HG03175 (cell line): ENCODE measurements around the gene XAF1.
"Not testable (repeated sequence)": the region's sequence is repeated elsewhere in the genome, so short reads cannot be mapped to it uniquely, and the experiment has no call there.

Source experiments
- ATAC-seq: cut with Tn5 transposase; IDR thresholded peaks from one replicate; pipeline ENCODE4 v1.9.1; 2021; ENCODE audit warnings: mild to moderate bottlenecking, moderate library complexity; ENCODE audit not compliant: unreplicated experiment

The XAF1 gene

DNA sequence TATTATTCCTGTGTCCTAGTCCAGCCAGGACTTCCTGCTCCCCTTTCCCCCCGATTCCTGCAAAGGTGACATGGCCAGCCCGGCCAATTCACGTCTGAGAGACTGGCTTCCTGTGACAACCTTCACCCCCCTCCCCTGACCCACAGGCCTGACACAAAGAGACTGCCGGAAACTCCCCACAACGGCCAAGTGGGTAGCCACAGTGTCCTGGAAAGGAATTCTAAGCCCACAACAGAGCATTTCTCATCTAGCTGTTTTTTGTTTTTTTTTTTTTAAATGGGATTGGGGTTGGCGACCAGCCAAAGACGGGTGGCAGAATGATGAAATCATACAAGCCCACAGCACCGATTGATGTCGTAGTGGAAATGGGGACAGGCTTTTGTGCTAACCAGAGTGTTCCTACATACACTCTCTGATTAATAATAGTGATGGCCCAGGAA, 2.8 kb upstream of the XAF1 start:
- no peak for ATAC-seq

DNA sequence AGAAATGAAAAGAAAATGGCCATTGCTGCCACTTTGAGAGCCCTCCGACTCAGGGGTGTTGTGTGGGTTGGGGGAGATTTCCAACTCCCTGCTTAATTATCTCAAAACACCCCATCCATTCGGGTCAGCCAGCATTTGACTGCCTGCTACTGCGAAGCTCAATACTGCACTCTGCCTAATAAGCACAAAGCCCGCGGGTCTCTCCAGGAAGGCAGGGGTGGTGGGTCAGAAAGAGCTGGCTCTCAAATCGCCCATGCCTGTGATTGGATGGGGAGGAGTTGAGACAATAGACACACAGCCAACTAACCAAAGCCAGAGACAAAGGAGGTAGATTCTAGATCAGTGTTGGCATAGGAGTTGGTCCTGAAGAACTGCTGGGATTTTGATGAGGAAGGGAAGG, 2.3 kb upstream of the XAF1 start:
- ATAC-seq: no peak

DNA sequence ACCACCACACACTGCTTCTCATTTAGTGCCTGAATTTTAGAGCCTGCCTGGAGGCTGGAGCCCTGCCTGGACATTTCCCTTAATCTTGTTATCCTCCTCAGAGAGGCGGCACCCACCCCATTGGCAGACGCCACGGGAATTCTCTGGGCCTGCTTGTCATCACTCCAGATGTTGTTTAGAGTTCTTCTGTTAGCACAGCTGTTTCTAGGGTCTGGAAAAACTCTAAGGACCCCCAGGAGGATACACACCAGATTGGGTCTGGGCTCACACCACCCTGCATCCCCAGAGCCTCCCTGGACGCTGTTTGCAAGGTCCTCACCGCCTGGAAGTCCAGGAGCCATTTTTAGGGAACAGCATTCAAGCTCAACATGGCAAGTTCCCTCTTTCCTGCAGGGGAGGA, 565 bp upstream of the XAF1 start:
- no peak for ATAC-seq

DNA sequence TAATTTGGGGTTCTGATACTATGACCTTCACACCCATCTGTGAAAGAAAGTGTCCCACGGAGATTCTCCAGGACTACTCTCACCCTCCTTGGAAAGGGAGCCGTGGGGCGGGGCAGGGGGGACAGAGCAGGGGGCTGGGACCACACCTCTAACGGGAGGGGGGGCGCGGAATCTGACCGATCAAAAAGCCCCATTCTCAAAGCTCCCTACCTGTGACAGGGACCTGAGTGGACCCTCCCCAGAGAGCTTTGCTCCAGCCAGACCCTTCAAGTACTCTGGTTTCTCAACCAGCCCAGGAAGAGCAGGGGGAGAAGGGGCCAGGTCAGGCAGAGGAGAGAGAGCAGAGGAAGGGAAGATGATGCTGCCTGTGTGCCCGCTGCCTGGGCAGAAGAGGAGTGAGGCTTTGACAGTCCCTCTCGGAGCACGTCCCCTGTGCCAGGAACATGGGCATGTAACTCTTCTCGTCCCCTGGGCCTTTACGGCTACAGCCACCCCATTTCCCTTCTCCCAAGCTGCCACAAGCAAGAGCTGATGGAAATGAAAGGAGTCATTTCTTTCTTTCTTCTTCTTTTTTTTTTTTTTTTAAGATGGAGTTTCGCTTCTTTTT, 682 bp downstream of the XAF1 start:
- peak; percentile 15 for ATAC-seq

DNA sequence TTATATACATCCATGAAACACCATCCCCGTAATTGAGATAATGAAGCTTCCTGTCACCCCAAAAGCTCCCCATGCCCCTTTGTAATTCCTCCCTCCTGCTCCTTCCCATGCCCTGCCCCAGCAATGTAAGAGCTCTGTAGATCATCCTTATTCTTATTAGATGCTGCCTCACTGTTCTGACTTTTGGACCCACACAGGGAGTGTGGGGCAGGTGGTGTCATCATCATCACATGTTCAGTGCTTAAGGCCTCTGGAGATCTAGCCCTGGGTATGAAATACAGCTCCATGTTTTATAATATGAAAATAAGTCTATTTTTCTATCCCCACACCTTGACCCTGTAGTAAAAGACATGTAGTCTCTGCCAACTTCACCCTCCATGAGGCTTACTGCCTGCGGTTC, 1.9 kb downstream of the XAF1 start:
- ATAC-seq: no peak

DNA sequence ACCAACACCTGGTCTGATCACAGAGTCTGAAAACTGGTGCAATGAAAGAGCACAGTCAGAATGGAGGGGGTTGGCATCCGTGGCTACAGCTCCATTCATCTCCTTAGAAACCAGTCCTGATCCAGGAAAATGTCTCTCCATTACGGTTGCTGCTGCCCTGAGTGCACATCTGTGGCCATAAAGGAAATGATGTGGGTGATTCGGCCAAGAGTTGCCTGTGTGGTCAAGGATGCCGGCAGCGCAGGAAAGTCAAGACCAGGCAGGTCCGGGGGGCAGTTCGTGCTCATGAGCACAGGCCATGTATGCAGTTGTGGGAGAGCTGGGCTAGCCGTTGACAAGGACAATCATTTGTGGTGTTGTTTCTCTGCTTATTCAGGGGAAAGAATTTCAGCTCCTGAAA, 5.9 kb downstream of the XAF1 start:
- no peak for ATAC-seq

DNA sequence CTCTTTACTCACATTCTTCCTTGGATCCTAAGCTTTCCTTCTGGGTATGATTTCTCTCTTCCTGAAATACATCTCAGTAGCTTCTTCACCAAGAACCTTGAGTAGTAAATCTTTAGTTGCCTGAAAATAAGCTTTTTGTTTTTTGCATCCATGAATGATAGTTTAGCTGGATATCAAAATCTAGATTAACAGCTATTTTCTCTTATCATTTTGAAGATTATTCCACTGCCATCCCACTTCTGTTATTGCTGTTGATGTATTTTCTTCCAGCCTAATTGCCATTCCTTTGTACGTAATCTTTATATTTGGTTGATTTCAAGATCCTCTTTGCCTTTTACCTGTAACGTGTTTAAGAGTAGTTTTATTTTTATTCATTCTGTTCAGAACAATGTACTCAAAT, 12.6 kb downstream of the XAF1 start:
- no peak for ATAC-seq

DNA sequence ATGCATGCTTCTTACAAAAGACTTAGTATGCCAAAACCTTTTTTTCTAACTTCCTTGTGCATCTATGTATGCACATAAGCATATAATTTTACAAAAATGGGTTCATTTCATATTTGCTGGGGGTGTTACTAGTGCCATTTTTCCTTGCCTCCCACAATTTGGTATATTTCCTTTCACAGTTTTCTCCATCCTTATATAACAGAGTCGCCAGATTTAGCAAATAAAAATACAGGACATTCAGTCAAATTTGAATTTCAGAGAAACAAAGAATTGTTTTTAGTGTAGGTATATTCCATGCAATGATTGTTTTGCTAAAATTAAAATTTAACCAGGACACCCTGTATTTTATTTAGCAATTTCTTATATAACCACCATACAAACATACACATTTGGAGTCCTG, 16.2 kb downstream of the XAF1 start:
- no peak for ATAC-seq

DNA sequence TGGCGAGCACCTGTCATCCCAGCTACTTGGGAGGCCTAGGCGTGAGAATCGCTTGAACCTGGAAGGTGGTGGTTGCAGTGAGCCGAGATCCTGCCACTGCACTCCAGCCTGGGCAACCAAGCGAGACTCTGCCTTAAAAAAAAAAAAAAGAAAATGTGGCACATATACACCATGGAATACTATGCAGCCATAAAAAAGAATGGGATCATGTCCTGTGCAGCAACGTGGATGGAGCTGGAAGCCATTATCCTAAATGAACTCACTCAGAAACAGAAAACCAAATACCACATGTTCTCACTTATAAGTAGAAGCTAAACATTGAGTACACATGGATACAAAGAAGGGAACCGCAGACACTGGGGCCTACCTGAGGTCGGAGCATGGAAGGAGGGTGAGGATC, 19.1 kb downstream of the XAF1 start:
- ATAC-seq: not testable (repeated sequence)

DNA sequence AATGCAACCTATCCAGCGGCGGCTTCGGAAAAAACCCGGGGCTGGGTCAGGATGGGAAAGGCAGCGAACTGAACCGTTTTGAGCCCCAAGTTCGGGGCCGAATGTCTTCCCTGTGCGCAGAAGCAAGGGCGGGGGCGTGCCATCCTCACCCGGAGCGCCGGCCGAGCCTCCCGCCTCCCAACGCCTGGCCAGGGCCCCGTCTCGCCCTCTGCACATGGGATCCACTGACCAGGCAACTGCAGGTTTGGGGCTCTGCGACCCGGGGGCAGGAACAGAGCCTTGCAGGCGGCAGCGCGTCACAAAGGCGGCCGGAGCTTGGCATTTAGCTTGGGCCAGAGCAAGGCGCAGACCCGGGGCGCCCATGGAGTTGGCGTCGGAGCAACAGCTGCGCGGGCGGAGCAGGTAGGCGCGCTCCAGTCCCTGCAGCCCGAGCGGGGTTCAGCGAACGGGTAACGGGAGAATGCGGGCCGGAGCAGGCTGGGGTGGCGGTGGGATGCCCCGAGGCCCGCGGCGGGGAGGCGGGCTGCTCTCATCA, 20.1 kb downstream of the XAF1 start, which contains the start of gene FBXO39:
TSS of gene FBXO39 (plus strand) at position 345 of the 535 bp plus-strand sequence. CDS start 3,654 bp downstream, outside the sequence.
- no peak for ATAC-seq

DNA sequence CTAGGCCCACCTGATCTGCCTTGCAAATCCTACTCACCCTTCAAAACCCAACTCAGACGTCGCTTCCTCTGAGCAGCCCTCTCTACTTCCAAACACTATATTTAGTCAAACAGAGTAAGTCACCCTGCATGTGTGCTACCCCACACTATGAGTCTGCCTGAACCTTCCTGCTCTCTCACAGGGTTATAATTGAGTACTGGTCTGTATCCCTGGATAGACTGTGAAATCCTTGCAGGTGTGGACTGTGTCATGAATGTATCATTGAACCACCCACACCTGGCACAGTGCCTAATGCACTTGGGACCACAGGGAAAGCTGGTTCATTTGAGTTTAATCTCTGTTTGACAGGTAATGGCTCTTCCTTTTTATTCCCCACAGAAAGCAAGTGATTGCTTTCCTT, 23.6 kb downstream of the XAF1 start:
- no peak for ATAC-seq

DNA sequence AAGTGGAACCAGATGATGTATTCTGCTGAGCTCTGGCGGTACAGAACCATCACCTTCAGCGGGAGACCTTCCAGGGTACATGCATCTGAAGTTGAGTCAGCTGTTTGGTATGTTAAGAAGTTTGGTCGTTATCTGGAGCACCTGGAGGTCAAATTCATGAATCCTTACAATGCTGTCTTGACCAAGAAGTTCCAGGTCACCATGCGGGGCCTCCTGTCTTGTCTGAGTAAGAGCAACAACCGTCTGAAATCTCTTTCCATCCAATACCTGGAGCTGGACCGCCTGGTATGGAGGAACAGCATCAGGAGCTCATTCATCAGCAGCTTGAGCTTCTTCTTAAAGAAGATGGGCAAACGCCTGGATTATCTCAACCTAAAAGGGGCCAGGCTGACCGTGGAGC, 24.2 kb downstream of the XAF1 start:
- ATAC-seq: no peak

DNA sequence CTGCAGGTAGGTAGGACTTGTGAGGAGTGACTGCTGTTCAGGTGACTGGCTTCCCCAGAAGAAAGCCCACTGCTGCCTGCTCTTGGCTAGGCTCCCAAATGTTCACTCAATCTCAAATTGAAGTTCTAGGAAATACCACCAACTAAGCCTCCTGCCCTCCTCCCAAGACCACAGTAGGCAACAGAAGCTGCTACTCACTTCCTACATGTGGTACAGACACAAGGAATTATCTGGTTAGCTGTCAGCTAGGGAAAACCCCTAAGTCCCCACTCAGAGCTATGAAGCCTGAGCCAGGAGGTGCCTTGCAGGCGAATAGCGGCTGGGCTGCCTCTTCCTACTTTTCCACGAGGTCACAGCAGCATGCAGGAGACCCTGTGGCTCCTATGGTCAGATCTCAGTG, 25.0 kb downstream of the XAF1 start:
- ATAC-seq: no peak

DNA sequence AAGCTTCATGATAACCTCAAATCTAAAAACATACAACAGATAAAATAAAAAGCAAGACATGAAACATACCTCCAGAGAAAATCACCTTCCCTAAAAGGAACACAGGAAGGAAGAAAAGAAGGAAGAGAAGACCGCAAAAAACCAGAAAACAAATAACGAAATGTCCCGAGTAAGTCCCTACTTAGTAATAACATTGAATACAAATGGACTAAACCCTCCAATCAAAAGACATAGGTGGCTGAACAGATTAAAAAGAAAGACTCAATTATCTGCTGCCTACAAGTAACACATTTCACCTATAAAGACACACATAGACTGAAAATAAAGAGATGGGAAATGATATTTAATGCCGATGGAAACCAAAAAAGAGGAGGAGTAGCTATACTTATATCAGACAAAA, 26.4 kb downstream of the XAF1 start:
- ATAC-seq: no peak

DNA sequence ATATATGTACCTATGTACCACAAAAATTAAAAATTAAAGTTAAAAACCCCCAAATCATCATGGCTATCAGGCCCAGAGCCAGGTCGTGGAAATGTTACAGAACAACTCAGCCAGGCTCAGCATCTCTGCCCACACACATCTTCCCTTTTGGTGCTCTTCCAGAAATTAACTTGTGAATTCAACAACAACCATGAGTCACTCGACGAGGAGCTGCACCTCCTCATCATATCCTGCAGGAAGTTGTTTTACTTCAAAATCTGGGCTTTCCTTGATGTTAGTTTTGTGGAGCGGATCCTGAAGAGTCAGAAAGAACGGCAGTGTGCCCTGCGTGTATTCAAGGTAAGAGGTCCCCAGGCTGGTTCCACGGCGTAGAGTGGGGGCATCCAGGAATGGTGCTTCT, 30.8 kb downstream of the XAF1 start:
- ATAC-seq: no peak

DNA sequence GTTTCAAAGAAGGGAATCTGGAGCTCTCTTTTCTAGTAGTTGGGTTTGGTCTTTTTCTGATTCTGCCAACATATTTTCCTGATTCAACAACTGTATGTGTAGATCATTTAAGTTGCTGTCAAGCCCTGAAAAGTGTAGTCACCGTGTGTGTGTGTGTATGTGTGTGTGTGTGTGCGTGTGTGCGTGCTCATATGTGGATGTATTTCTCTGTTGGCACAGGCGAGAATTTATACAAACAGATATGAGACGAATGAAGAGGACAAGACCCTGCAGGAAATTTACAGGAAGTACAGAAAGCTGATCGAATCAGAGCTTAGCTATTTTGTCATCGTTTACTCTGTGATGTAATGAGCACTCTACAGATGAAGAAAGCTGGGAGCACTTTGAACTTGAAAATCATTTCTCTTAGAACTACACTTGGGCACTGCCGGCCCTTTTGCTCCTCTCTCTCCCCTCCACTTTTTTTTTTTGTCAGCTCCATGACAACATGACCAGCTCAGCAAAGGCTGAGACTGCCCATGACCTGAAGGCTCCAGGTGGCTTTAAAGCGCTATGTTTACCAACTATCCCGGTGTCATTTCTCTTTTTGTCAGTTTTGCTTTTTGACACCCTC, 31.3 kb downstream of the XAF1 start:
- ATAC-seq: no peak

DNA sequence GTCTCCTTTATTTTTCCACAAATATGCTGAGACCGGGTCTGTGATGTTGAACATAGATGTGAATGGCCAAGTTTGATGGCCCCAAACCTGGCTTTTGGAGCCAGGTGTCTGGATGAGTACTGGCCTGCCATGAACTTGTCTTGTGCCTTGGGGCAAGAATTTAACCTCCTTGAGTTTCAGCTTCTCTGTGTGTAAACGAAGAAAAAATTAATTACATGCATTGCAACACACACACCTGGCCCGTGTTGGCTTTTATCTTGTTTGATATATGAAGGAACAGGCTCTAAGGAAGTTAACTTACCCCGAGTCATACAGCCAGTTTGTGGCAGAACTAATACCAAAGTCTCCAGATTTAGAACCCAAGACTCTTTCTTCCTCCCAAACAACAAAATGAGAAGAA, 33.3 kb downstream of the XAF1 start:
- no peak for ATAC-seq

DNA sequence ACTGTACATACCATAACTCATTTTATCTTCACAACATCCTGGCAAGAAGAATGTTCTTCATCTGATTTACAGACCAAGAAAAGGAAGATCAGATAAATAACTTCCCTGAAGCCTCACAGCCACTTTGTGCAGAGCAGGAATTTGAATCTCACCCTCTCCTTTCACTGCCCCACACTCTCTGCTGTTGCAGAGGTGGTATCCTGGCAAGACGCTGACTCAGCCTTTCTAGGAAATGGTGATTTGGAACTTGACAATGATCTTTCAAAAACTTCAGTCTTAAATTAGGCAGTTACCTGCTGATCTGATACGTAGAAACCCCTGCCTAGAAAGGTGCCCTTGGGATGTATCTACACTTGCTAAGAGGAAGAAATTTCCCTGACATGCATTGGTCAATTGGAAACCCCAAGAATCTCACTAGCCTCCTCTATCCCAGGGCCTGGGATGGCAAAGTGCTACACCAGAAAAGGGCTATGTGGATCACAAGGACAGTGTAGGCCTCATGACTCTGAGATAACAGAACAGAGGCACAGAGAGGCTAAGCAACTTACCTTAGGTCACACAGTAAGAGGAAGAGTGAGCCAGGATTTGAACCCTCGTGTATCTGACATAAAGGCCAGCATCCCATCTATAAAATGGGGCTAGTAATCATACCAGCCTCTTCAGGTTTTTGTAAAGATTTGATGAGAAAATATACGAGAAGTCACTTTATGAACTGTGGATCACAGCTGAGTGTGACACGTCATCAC, 38.1 kb downstream of the XAF1 start:
- no peak for ATAC-seq

DNA sequence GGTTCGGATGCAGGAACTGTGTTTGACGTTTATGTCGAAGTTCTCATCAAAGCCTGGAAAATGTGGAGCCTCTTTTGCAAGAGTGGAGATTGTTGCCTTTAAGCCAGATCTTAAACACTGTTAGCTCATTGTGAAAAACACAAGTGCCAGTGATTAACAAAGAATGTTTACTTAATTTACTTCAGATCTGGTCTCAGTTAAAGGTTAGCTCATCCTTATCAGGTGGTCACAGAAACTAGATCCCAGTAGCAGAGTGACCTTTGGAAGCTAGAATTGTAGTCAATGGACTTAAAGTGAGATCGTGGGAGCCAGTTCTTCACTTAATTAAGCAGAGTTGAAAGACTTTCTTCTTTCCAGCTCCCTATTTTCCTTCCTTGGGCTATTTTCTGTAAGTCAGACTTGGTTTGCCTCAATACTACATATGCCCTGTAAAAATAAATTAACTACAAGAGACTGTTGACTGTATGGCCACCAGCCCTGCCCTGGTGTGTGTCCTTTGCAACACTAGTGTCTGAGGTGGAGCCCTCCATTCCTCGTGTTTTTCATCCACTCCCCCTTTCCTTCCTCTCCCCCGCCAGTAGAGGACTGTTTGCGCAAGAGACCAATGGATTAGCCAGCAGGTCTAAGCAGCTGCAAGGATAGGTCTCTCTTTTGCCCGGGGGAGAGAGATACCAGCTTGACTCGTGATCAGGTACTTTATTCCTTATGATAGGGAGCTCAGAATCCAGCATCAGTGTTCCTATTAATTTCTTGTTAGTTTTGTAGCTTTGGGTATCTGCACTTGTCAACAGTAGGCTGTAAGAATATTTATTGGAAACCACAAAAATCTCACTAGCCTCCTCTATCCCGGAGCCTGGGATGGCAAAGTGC, 40.4 kb downstream of the XAF1 start:
- no peak for ATAC-seq

DNA sequence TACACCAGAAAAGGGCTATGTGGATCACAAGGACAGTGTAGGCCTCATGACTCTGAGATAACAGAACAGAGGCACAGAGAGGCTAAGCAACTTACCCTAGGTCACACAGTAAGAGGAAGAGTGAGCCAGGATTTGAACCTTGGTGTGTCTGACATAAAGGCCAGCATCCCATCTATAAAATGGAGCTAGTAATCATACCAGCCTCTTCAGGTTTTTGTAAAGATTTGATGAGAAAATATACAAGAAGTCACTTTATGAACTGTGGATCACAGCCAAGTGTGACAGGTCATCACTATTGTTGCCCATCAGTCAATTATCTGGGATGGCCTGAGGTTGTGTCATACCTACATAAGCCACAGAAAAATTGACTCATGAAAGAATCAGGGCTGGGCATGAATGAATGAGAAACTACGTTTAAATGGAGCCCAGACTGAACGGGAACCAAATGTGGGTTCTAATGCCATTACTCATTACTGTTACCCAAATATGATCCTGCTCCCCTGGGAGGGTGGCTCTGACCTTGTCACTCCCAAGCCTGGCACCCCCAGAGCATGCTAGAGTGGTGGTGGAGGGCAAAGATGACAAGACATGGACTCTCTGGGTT, 41.1 kb downstream of the XAF1 start:
- ATAC-seq: no peak
